H54 (cell line): ENCODE results near the gene ANGPTL8.

Source experiments
- DNase-seq: peaks from one replicate; pipeline ENCODE4 v3.0.0; 2011; ENCODE audit warnings: low spot score, mixed read lengths; ENCODE audit not compliant: insufficient read length
- FAIRE-seq: peaks from 3 replicates; lab custom pipeline; 2011; peaks lifted over from hg19 to GRCh38; lab: Jason Lieb, UNC
- POLR2A ChIP-seq: IDR thresholded peaks from 2 replicates; pipeline ENCODE4 v1.6.1; 2011; ENCODE audit warnings: low read depth, mild to moderate bottlenecking, low read length

Gene ANGPTL8

GRCh38 chr19:11267316-11268085, 28.1 kb downstream of the ANGPTL8 start:
- FAIRE-seq (no peak), DNase-seq (no peak)
- TF ChIP-seq POLR2A: no peak

- FAIRE-seq (no peak), DNase-seq (peak; percentile 46)
- no peak for TF ChIP-seq POLR2A
Measured at GRCh38 chr19:11268783-11269267, 29.4 kb downstream of the ANGPTL8 start.

- FAIRE-seq (no peak), DNase-seq (no peak)
- TF ChIP-seq POLR2A: no peak
Measured at GRCh38 chr19:11269408-11269807, 30.0 kb downstream of the ANGPTL8 start.

- no peak for FAIRE-seq
- no peak for TF ChIP-seq POLR2A
Measured at GRCh38 chr19:11273296-11273695, 33.9 kb downstream of the ANGPTL8 start.

GRCh38 chr19:11273989-11274388, 34.6 kb downstream of the ANGPTL8 start:
- no peak for FAIRE-seq
- no peak for TF ChIP-seq POLR2A
- no peak for DNase-seq

More at GRCh38 chr19:11273296-11273695, 33.9 kb downstream of the ANGPTL8 start:
- no peak for DNase-seq

- DNase-seq (no peak), FAIRE-seq (no peak)
- TF ChIP-seq POLR2A: no peak
Measured at GRCh38 chr19:11274533-11275086, 35.2 kb downstream of the ANGPTL8 start.

GRCh38 chr19:11278670-11279069, 39.3 kb downstream of the ANGPTL8 start:
- FAIRE-seq (no peak), DNase-seq (no peak)
- no peak for TF ChIP-seq POLR2A

- FAIRE-seq: no peak
- TF ChIP-seq POLR2A: no peak
Measured at GRCh38 chr19:11279505-11280236, 40.3 kb downstream of the ANGPTL8 start.

GRCh38 chr19:11281356-11282049, 42.1 kb downstream of the ANGPTL8 start:
- FAIRE-seq (no peak), DNase-seq (no peak)
- no peak for TF ChIP-seq POLR2A

More at GRCh38 chr19:11279505-11280236, 40.3 kb downstream of the ANGPTL8 start:
- DNase-seq: no peak

GRCh38 chr19:11284515-11284914, 45.1 kb downstream of the ANGPTL8 start:
- no peak for FAIRE-seq

GRCh38 chr19:11286312-11286974, 47.0 kb downstream of the ANGPTL8 start:
- FAIRE-seq (no peak), DNase-seq (no peak)
- no peak for TF ChIP-seq POLR2A

More at GRCh38 chr19:11284515-11284914, 45.1 kb downstream of the ANGPTL8 start:
- DNase-seq: no peak
- TF ChIP-seq POLR2A: no peak

GRCh38 chr19:11288349-11288748, 48.9 kb downstream of the ANGPTL8 start:
- FAIRE-seq (no peak), DNase-seq (no peak)
- TF ChIP-seq POLR2A: no peak

- FAIRE-seq (no peak), DNase-seq (no peak)
- TF ChIP-seq POLR2A: no peak
Measured at GRCh38 chr19:11290256-11290655, 50.8 kb downstream of the ANGPTL8 start.
